ENCODE results near the gene MBOAT2. TPM values are rescaled to one million over a fixed set of nuclear protein-coding genes. Genes with fewer than 3 reads are reported as not detected.

The MBOAT2 gene
- total and polyA plus RNA-seq, 2 of the 13 experiments (the other 11 are each of a cell fraction or from before 2014, with no cell fraction given) = 0.11 to 0.36 TPM

DNA sequence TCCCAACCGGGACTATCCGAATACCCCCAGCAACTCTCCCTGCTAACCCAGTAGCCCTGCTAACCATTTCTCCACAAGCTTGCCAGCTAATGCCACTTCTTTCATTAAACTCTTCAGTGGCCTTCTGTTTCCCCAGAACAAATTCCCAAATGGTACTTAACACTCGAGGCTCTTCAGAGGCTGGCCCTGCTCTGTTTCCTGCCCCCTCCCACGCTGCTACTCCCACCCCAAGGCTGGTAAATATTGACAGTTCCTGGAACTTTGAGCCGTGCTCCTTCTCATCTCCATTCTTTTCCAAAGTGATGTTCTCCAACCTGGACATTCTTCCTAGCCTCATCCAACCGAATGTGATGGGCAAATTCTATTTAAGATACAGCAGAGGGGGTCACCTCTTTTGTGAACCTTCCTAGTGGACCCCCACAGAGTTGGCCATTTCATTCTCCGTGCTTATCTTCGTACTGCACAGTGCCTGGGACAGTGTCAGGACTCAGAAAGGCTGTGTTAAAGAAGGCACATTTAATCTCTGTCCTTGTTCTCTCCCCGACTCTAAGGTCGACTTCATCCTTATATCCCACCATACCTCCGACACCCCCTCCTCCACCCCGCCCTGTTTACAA lies 162.9 kb downstream of the MBOAT2 start (continued):
- TF ChIP-seq, protein P1, sequence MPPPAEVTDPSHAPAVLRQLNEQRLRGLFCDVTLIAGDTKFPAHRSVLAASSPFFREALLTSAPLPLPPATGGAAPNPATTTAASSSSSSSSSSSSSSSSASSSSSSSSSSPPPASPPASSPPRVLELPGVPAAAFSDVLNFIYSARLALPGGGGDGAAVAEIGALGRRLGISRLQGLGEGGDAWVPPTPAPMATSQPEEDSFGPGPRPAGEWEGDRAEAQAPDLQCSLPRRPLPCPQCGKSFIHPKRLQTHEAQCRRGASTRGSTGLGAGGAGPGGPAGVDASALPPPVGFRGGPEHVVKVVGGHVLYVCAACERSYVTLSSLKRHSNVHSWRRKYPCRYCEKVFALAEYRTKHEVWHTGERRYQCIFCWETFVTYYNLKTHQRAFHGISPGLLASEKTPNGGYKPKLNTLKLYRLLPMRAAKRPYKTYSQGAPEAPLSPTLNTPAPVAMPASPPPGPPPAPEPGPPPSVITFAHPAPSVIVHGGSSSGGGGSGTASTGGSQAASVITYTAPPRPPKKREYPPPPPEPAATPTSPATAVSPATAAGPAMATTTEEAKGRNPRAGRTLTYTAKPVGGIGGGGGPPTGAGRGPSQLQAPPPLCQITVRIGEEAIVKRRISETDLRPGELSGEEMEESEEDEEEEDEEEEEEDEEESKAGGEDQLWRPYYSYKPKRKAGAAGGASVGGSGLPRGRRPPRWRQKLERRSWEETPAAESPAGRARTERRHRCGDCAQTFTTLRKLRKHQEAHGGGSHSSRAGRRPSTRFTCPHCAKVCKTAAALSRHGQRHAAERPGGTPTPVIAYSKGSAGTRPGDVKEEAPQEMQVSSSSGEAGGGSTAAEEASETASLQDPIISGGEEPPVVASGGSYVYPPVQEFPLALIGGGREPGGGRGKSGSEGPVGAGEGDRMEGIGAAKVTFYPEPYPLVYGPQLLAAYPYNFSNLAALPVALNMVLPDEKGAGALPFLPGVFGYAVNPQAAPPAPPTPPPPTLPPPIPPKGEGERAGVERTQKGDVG (CRISPR knock-in tag; IDR thresholded peaks at IDR 0.05; ENCODE audit: borderline replicate concordance) = no peak
- TF ChIP-seq ISX (CRISPR knock-in tag; conservative IDR thresholded peaks at IDR 0.05) (no peak), SNAI1 (CRISPR knock-in tag; IDR thresholded peaks at IDR 0.05; ENCODE audit: borderline replicate concordance) (no peak), ZNF746 (CRISPR knock-in tag; IDR thresholded peaks at IDR 0.05) (peak; percentile 88), NFIB (CRISPR knock-in tag; IDR thresholded peaks at IDR 0.05; ENCODE audit: borderline replicate concordance) (no peak), TBP (CRISPR knock-in tag; IDR thresholded peaks at IDR 0.05) (no peak), HNRNPH1 (optimal IDR thresholded peaks at IDR 0.05; ENCODE audit: low read depth, low read length) (no peak), FOXP1 (IDR thresholded peaks at IDR 0.05) (no peak; the same call in 1 of the 2 replicates), FOXP1 (CRISPR knock-in tag; IDR thresholded peaks at IDR 0.05) (peak; percentile 88), ZFP90 (CRISPR knock-in tag; IDR thresholded peaks at IDR 0.05; ENCODE audit: borderline replicate concordance) (no peak), ZNF614 (CRISPR knock-in tag; IDR thresholded peaks at IDR 0.05; ENCODE audit: borderline replicate concordance) (peak; percentile 87; the same call in 1 of the 2 replicates), AKAP8 (CRISPR knock-in tag; IDR thresholded peaks at IDR 0.05) (peak; percentile 64; the same call in 1 of the 2 replicates), TAF15 (IDR thresholded peaks at IDR 0.05; ENCODE audit: low read depth, low read length, poor library complexity, severe bottlenecking) (no peak), HOXA3 (CRISPR knock-in tag; IDR thresholded peaks at IDR 0.05) (peak; percentile 68), PCBP2 (optimal IDR thresholded peaks at IDR 0.05; ENCODE audit: low read depth, low read length, poor library complexity, severe bottlenecking) (no peak), KDM4B (CRISPR knock-in tag; IDR thresholded peaks at IDR 0.05) (0 out of 2 replicates have a peak, but pooled peaks have one; percentile 76), DNMT1 (CRISPR knock-in tag; IDR thresholded peaks at IDR 0.05) (no peak), NCOR1 (IDR thresholded peaks at IDR 0.05; ENCODE audit: borderline replicate concordance, low read length) (no peak), ZNF3 (CRISPR knock-in tag; IDR thresholded peaks at IDR 0.05) (no peak)
- TF ChIP-seq, protein P2, sequence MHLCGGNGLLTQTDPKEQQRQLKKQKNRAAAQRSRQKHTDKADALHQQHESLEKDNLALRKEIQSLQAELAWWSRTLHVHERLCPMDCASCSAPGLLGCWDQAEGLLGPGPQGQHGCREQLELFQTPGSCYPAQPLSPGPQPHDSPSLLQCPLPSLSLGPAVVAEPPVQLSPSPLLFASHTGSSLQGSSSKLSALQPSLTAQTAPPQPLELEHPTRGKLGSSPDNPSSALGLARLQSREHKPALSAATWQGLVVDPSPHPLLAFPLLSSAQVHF (CRISPR knock-in tag; IDR thresholded peaks at IDR 0.05) = no peak
- TF ChIP-seq, protein P3, sequence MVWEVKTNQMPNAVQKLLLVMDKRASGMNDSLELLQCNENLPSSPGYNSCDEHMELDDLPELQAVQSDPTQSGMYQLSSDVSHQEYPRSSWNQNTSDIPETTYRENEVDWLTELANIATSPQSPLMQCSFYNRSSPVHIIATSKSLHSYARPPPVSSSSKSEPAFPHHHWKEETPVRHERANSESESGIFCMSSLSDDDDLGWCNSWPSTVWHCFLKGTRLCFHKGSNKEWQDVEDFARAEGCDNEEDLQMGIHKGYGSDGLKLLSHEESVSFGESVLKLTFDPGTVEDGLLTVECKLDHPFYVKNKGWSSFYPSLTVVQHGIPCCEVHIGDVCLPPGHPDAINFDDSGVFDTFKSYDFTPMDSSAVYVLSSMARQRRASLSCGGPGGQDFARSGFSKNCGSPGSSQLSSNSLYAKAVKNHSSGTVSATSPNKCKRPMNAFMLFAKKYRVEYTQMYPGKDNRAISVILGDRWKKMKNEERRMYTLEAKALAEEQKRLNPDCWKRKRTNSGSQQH (CRISPR knock-in tag; IDR thresholded peaks at IDR 0.05; ENCODE audit: low read depth) = no peak
- TF ChIP-seq, protein P4, sequence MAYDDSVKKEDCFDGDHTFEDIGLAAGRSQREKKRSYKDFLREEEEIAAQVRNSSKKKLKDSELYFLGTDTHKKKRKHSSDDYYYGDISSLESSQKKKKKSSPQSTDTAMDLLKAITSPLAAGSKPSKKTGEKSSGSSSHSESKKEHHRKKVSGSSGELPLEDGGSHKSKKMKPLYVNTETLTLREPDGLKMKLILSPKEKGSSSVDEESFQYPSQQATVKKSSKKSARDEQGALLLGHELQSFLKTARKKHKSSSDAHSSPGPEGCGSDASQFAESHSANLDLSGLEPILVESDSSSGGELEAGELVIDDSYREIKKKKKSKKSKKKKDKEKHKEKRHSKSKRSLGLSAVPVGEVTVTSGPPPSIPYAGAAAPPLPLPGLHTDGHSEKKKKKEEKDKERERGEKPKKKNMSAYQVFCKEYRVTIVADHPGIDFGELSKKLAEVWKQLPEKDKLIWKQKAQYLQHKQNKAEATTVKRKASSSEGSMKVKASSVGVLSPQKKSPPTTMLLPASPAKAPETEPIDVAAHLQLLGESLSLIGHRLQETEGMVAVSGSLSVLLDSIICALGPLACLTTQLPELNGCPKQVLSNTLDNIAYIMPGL (CRISPR knock-in tag; IDR thresholded peaks at IDR 0.05; ENCODE audit: borderline replicate concordance in 1 of 2, low read depth in 1 of 2) = no peak; a peak in 2 of 4 replicates

Data from HepG2 (cell line).